T47D (cell line): Measurements from ENCODE around the gene ZFP92.

Experiments
- DNase-seq, 2 experiments: peaks; one replicate each; pipeline versions ENCODE4 v3.0.0 to v3.0.0-alpha.2; 2011 to 2012; ENCODE audit warnings: low read depth in 1 of 2, low spot score in 1 of 2
- JUND ChIP-seq: IDR thresholded peaks from 2 replicates; pipeline ENCODE4 v1.6.1; 2012; ENCODE audit warnings: low read depth
- in situ Hi-C: cut with HindIII; loops from 2 replicates; pipeline ENCODE4 v1.10.0; 2016; ENCODE audit warnings: low sequenced_read_pairs, low pct_unique_long_range_greater_than_20kb

ZFP92 gene

DNA sequence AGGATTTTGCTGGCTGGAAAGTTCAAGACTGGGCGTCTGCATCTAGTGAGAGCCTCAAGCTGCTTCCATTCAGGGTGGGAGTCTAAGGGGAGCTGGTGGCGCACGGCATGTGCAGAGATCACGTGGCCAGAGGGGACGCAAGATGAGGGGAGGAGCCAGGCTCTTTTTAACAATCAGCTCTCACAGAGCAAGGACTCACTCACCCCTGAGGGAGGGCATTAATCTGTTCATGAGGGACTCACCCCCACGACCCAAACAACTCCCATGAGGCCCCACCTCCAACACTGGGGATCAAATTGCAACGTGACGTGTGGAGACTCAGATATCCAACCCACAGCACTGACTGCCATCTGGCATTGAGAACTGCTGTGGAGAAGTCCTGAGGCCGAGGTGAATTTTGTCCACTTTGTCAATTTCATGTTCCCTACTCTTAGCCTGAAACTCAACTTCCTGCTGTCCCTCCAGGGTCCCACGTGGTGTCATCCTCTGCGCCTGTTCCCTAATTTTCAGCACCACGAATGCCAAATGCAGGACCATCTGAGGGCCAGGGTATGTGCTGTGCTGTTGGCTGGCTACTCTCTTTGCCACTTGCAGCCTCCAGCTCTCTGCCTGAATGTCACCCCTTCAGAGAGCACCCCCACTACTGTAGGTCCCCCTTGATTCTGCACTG is 5.6 kb downstream of the ZFP92 start:
- no peak for TF ChIP-seq JUND
- in situ Hi-C loops = no loop called here
- DNase-seq = no peak

- no peak for TF ChIP-seq JUND
- no peak for DNase-seq
- in situ Hi-C loops = no loop called here
These were observed 6.4 kb downstream of the ZFP92 start for GRCh38 chrX:153417637-153418036.

- in situ Hi-C loops = no loop called here
- no peak for DNase-seq
- TF ChIP-seq JUND = no peak
These were observed 9.8 kb downstream of the ZFP92 start for GRCh38 chrX:153420851-153421599.

DNA sequence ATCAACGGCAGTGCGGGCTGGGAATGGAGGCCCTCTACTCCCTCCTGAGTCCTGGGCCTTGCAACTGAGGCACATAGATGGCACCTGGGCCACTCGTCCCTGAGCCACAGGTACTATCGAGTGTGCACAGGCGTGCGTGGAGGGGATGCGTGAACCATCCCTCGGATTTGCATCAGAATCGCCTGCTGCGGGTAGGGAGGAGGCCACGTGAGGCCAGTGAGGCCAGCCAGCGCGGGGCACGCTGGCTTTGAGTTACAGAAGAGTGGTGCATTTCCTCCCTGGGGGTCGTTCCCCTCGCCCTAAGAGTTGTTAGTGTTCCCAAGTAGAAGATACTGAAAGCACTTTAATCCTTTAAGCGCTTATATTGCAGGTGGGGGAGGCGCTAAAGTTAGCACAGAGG is 10.6 kb downstream of the ZFP92 start:
- in situ Hi-C loops = no loop called here
- DNase-seq = no peak
- no peak for TF ChIP-seq JUND

GRCh38 chrX:153423652-153424051 is 12.4 kb downstream of the ZFP92 start:
- no peak for DNase-seq
- no peak for TF ChIP-seq JUND
- in situ Hi-C loops = no loop called here

DNA sequence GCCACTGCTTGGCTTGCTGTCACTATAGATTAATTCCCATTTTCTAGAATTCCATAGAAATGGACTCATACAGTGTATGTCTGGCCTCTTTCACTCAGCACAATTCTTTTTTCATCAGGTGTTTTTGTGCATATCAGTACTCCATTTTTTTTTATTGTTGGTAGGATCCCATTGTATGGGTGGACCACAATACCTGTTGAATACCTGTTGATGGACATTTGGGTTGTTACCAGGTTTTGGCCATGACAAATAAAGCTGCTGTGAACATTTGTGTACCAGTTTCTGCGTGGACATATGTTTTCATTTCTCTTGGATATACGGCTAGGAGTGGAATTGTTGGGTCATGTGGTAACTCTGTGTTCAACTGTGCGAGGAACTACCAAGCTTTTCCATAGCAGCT is 14.9 kb downstream of the ZFP92 start:
- DNase-seq = no peak
- in situ Hi-C loops = no loop called here
- TF ChIP-seq JUND = no peak

DNA sequence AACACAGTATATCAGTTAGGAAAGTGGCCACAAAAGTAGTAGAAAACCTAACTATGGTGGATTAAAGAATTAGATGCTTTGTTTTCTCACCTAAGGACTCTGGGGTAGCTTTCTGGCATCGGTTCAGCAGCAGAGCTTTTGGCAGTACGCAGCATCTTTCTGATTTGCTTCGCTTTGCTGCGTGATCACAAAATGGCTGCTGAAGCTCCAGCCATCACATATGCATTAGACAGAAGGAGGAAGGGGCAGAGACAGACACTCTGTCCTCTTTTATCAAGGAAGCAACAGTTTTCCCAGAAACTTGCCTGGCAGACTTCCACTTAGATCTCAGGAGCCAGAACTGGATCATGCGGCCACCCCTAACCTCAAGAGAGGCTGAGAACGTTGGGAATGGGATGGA is 19.5 kb downstream of the ZFP92 start:
- TF ChIP-seq JUND = no peak
- in situ Hi-C loops = no loop called here
- DNase-seq = no peak

- in situ Hi-C loops = no loop called here
- no peak for DNase-seq
- TF ChIP-seq JUND = no peak
These were observed 21.9 kb downstream of the ZFP92 start for GRCh38 chrX:153433161-153433680.

DNA sequence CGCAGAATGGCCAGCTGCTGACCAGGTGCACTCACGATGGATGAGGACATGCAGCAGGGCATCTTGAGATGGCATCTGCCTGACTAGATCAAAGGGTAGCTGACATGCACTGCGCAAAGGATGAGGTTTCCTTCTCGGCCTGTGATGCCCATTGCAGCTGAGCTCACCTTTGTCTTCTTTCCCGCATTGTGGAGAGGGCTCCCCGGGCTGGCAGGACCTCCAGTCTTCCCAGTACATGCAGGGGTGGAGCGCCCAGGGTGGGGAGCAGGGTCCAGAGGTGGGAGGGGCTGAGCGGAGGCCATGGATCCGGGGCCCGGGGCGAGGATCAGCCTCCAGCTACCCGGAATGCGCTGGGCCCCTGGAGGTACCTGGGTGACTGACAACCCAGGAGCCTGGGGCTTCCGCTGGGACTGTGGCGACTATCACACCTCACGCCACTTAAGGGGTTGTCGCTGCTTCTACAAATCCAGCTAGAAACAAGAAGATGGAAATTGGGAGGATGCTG is 22.6 kb downstream of the ZFP92 start:
- TF ChIP-seq JUND = no peak
- in situ Hi-C loops = no loop called here
- no peak for DNase-seq

DNA sequence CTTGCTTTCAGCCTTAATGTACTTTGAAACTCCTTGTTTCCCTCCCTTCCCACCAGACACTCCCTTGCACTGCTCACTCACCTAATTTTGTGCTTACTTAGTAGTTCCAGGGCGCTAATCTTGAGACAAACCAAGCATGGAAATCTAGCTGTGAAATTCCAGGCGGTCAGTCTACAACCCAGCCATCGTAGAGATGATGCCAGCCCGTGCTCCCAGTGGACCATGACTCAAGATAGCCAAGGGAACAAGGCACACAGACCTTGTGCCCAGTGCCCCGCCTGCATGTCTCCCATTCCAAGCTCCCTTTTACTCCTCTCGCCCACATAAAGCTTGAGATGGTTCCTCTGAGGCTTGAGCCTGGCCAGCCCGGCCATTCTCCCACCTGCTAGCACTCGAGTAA is 23.5 kb downstream of the ZFP92 start:
- in situ Hi-C loops = no loop called here
- TF ChIP-seq JUND = no peak
- no peak for DNase-seq

DNA sequence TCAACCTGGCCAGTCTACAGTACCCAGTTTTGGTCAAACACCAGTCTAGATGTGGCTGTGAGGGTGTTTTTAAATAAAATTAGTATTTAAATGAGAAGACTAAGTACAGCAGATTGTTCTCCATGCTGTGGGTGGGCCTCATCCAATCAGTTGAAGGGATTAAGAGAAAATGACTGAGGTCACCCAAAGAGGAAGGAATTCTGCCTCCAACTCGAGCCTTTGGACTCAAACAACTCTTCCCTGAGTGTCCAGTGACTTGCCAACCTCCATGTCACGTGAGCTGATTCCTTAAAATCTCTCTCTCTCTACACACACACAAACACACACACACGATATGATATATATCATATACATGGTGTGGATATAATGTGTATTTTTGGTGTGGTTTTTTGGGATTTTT is 24.6 kb downstream of the ZFP92 start:
- TF ChIP-seq JUND = no peak
- in situ Hi-C loops = no loop called here
- no peak for DNase-seq

DNA sequence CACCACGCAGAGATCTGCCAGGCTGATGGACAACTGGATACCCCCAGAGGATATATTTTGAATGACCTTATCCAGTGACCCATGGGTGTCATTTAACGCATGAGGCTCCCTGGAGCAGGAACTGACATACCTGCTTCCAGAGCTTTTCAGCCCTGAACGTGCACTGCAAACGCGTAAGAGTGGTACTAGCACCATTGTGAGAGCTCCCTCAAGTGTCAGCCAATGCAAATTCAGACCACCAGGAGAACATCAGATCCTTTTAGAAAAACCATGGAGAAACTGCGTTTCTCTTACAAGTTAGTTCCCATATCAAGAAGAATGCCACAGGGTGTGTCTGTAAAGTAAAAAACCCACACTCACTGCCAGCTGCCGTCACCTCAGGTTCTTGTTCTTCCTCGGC is 27.3 kb downstream of the ZFP92 start:
- in situ Hi-C loops = no loop called here
- TF ChIP-seq JUND = no peak
- DNase-seq = peak in 1 of 2 experiments; percentile 49

GRCh38 chrX:153439977-153440376 is 28.7 kb downstream of the ZFP92 start:
- no peak for TF ChIP-seq JUND
- no peak for DNase-seq
- in situ Hi-C loops = no loop called here
